H9 (cell line): ENCODE results near the gene TADA1. TPM values are rescaled to one million over a fixed set of nuclear protein-coding genes. Genes with fewer than 3 reads are reported as not detected.

Experiments
- DNase-seq: peaks from one replicate; pipeline ENCODE4 v3.0.0-alpha.2; 2017
- H2AFZ ChIP-seq: one replicate; pipeline ENCODE4 v1.6.1; 2013; ENCODE audit warnings: mild to moderate bottlenecking, low read length, control low read depth, moderate library complexity
- H2AK5ac ChIP-seq: 2 replicates; pipeline ENCODE4 v1.6.1; 2013; ENCODE audit warnings: low read length, control low read depth, mixed read lengths; ENCODE audit not compliant: insufficient read length
- H2BK120ac ChIP-seq: one replicate; pipeline ENCODE4 v1.6.1; 2013; ENCODE audit warnings: low read depth, mild to moderate bottlenecking, low read length, control low read depth, inconsistent platforms; ENCODE audit not compliant: poor library complexity, severe bottlenecking
- H2BK12ac ChIP-seq: 2 replicates; pipeline ENCODE4 v1.6.1; 2013; ENCODE audit warnings: low read length, control low read depth, mixed read lengths, low read depth; ENCODE audit not compliant: insufficient read length
- H2BK15ac ChIP-seq: 2 replicates; pipeline ENCODE4 v1.6.1; 2013; ENCODE audit warnings: low read depth, low read length, control low read depth
- H2BK20ac ChIP-seq: one replicate; pipeline ENCODE4 v1.6.1; 2013; ENCODE audit warnings: low read depth, mild to moderate bottlenecking, low read length, control low read depth, inconsistent platforms; ENCODE audit not compliant: poor library complexity, severe bottlenecking
- H2BK5ac ChIP-seq: 2 replicates; pipeline ENCODE4 v1.6.1; 2013; ENCODE audit warnings: low read length, control low read depth, mixed read lengths; ENCODE audit not compliant: insufficient read length
- H3K14ac ChIP-seq: 2 replicates; pipeline ENCODE4 v1.6.1; 2013; ENCODE audit warnings: low read length, control low read depth; ENCODE audit not compliant: insufficient read depth
- H3K18ac ChIP-seq: 2 replicates; pipeline ENCODE4 v1.6.1; 2013; ENCODE audit warnings: low read depth, mild to moderate bottlenecking, mixed read lengths, low read length, control low read depth; ENCODE audit not compliant: insufficient read length
- H3K23ac ChIP-seq: 2 replicates; pipeline ENCODE4 v1.6.1; 2013; ENCODE audit warnings: low read length, control low read depth, mixed read lengths, low read depth; ENCODE audit not compliant: insufficient read length
- H3K23me2 ChIP-seq: 2 replicates; pipeline ENCODE4 v1.6.1; 2013; ENCODE audit warnings: low read depth, mild to moderate bottlenecking, mixed read lengths, low read length, control low read depth; ENCODE audit not compliant: insufficient read length, poor library complexity, severe bottlenecking
- H3K27ac ChIP-seq: 2 replicates; pipeline ENCODE4 v1.5.1; 2013; ENCODE audit warnings: low read length, control low read depth, mixed read lengths, low read depth; ENCODE audit not compliant: insufficient read length
- H3K27me3 ChIP-seq: 2 replicates; pipeline ENCODE4 v1.6.1; 2013; ENCODE audit warnings: low read length, control low read depth, inconsistent platforms; ENCODE audit not compliant: insufficient read depth
- H3K4ac ChIP-seq: 2 replicates; pipeline ENCODE4 v1.6.1; 2013; ENCODE audit warnings: low read depth, mild to moderate bottlenecking, control low read depth, inconsistent platforms, low read length, moderate library complexity
- H3K4me1 ChIP-seq: 2 replicates; pipeline ENCODE4 v1.6.1; 2013; ENCODE audit warnings: low read length, control low read depth, inconsistent platforms; ENCODE audit not compliant: insufficient read depth
- H3K4me2 ChIP-seq: 2 replicates; pipeline ENCODE4 v1.6.1; 2013; ENCODE audit warnings: low read length, control low read depth, mixed read lengths; ENCODE audit not compliant: insufficient read length, insufficient read depth
- H3K56ac ChIP-seq: 2 replicates; pipeline ENCODE4 v1.6.1; 2013; ENCODE audit warnings: low read depth, mild to moderate bottlenecking, mixed read lengths, low read length, control low read depth; ENCODE audit not compliant: insufficient read length
- H3K79me1 ChIP-seq: 2 replicates; pipeline ENCODE4 v1.6.1; 2013; ENCODE audit warnings: low read depth, mild to moderate bottlenecking, moderate library complexity, low read length, control low read depth, inconsistent platforms; ENCODE audit not compliant: insufficient read depth, poor library complexity, severe bottlenecking
- H3K79me2 ChIP-seq: 2 replicates; pipeline ENCODE4 v1.6.1; 2013; ENCODE audit warnings: low read length, control low read depth, inconsistent platforms; ENCODE audit not compliant: insufficient read depth
- H3K9ac ChIP-seq: 2 replicates; pipeline ENCODE4 v1.6.1; 2013; ENCODE audit warnings: low read length, control low read depth, mixed read lengths; ENCODE audit not compliant: insufficient read length; ENCODE audit errors: extremely low read depth
- H3K9me3 ChIP-seq: one replicate; pipeline ENCODE4 v1.6.1; 2013; ENCODE audit warnings: low read depth, low read length, inconsistent platforms; ENCODE audit not compliant: control insufficient read depth
- H3T11ph ChIP-seq: one replicate; pipeline ENCODE4 v1.6.1; 2013; ENCODE audit warnings: mild to moderate bottlenecking, low read length, control low read depth, inconsistent platforms
- H4K20me1 ChIP-seq: one replicate; pipeline ENCODE4 v1.6.1; 2013; ENCODE audit not compliant: control insufficient read depth, insufficient read length, insufficient read depth
- H4K5ac ChIP-seq: 2 replicates; pipeline ENCODE4 v1.6.1; 2013; ENCODE audit warnings: low read depth, mild to moderate bottlenecking, mixed read lengths, low read length, control low read depth; ENCODE audit not compliant: insufficient read length
- H4K8ac ChIP-seq: replicated peaks from 2 replicates; pipeline ENCODE4 v1.6.1; 2013; ENCODE audit warnings: low read length, control low read depth, mixed read lengths, low read depth; ENCODE audit not compliant: insufficient read length
- H4K91ac ChIP-seq: 2 replicates; pipeline ENCODE4 v1.6.1; 2013; ENCODE audit warnings: low read depth, mild to moderate bottlenecking, moderate library complexity, mixed read lengths, low read length, control low read depth; ENCODE audit not compliant: insufficient read length
- H3K27ac Mint-ChIP-seq, 3 experiments: 2 replicates in 2 of 3; 3 replicates in 1 of 3; pipeline ENCODE4 v1.8.0; 2020 to 2021; ENCODE audit warnings: mixed read lengths in 3 of 3, mild to moderate bottlenecking in 1 of 3, moderate library complexity in 1 of 3
- H3K27me3 Mint-ChIP-seq: 2 replicates; pipeline ENCODE4 v1.8.0; 2021; ENCODE audit warnings: low read depth, mild to moderate bottlenecking, moderate library complexity, mixed read lengths
- H3K36me3 Mint-ChIP-seq, 3 experiments: 2 replicates in 2 of 3; 3 replicates in 1 of 3; pipeline ENCODE4 v1.8.0; 2020 to 2021; ENCODE audit warnings: low read depth in 3 of 3, mixed read lengths in 3 of 3; ENCODE audit not compliant: insufficient read depth in 1 of 3
- H3K4me1 Mint-ChIP-seq, 2 experiments: 2 replicates each; pipeline ENCODE4 v1.8.0; 2020; ENCODE audit warnings: mixed read lengths in 2 of 2
- H3K4me3 Mint-ChIP-seq, 2 experiments: 2 replicates in 1 of 2; 3 replicates in 1 of 2; pipeline ENCODE4 v1.8.0; 2020 to 2021; ENCODE audit warnings: mild to moderate bottlenecking in 2 of 2, mixed read lengths in 2 of 2, moderate library complexity in 1 of 2
- H3K9me3 Mint-ChIP-seq, 2 experiments: 2 replicates in 1 of 2; 3 replicates in 1 of 2; pipeline ENCODE4 v1.8.0; 2020; ENCODE audit warnings: mild to moderate bottlenecking in 2 of 2, mixed read lengths in 2 of 2, moderate library complexity in 1 of 2
- CTCF ChIP-seq: fragments of 200-600 bp; sonication (generic); conservative IDR thresholded peaks from 3 replicates; pipeline ENCODE4 v1.8.0; 2021; ENCODE audit warnings: antibody characterized with exemption, mild to moderate bottlenecking
- WGBS: extraction: QIAGEN DNeasy Blood & Tissue Kit; methylation state at CpG from one replicate; pipeline ENCODE4 v1.1.7; 2013; ENCODE audit warnings: missing lambda C conversion rate, low lambda C conversion rate, mixed read lengths; ENCODE audit not compliant: insufficient read length; ENCODE audit errors: extremely low coverage; 5-methylcytosine and 5-hydroxymethylcytosine counted together
- total RNA-seq: library from RNA; stranded (reverse); gene quantifications from 2 replicates; pipeline ENCODE4 v1.2.1, GENCODE V29; 2021

Gene TADA1
- total RNA-seq, 1 experiment from 2014 or later: 20.7 TPM

- no peak for DNase-seq
- Histone ChIP-seq H4K8ac (no peak overlapping the region), H3K27ac (no peak overlapping the region), H3K56ac (no peak overlapping the region), H4K5ac (no peak overlapping the region), H4K20me1 (no peaks in the 10 kb centered on the region), H2BK15ac (no peak overlapping the region), H3K79me2 (no peaks in the 10 kb centered on the region), H3K9ac (no peak overlapping the region), H3K79me1 (no peaks in the 10 kb centered on the region), H3K18ac (no peak overlapping the region), H2BK20ac (no peak overlapping the region), H2BK12ac (no peak overlapping the region), H2BK5ac (no peak overlapping the region), H2AFZ (no peak overlapping the region), H3K4ac (no peak overlapping the region), H3T11ph (no peak overlapping the region), H4K91ac (no peak overlapping the region), H2BK120ac (no peak overlapping the region), H3K23ac (no peak overlapping the region), H2AK5ac (no peak overlapping the region), H3K27me3 (no peaks in the 10 kb centered on the region), H3K23me2 (no peaks in the 10 kb centered on the region), H3K4me1 (no peaks in the 10 kb centered on the region), H3K9me3 (peaks cover 4% of the 10 kb centered on the region), H3K4me2 (no peak overlapping the region), H3K14ac (no peak overlapping the region)
- Mint-ChIP-seq H3K27me3 (peaks cover 4% of the 10 kb centered on the region), H3K4me3 (no peak overlapping the region), H3K9me3 (peaks cover 25 to 26% of the 10 kb centered on the region in 2 experiments), H3K36me3 (peaks cover 8 to 20% (median 10%) of the 10 kb centered on the region in 3 experiments; a peak in 6 of 7 replicates), H3K4me1 (no peaks in the 10 kb centered on the region), H3K27ac (no peak overlapping the region)
- no CpG with 5 or more reads among the region's 1 CpG for WGBS
- TF ChIP-seq CTCF: no peak
Observed at GRCh38 chr1:166908942-166909341, 32.9 kb upstream of the TADA1 start.
